ENCODE data around the gene GASK1A.

DNA sequence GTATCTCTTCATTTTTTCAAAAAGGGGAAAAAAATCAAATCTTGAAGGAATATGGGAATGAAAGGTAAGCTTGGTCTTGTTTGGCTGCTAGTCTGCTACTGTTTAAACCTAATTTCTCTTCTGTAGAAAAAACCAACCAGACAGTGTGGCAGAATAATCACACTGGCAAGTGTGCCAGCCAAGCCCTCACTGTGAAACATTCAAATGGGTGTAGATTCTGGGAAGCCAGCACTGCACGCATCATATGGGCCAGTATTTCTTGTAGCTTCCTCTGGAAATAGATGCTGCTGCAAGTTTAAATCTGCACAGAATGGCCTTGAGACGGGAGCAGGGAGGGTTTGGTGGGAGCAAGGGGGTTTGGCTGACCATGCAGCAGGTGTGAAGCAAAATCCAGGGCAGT lies 64.7 kb downstream of the GASK1A start:
- TF ChIP-seq, protein P1, sequence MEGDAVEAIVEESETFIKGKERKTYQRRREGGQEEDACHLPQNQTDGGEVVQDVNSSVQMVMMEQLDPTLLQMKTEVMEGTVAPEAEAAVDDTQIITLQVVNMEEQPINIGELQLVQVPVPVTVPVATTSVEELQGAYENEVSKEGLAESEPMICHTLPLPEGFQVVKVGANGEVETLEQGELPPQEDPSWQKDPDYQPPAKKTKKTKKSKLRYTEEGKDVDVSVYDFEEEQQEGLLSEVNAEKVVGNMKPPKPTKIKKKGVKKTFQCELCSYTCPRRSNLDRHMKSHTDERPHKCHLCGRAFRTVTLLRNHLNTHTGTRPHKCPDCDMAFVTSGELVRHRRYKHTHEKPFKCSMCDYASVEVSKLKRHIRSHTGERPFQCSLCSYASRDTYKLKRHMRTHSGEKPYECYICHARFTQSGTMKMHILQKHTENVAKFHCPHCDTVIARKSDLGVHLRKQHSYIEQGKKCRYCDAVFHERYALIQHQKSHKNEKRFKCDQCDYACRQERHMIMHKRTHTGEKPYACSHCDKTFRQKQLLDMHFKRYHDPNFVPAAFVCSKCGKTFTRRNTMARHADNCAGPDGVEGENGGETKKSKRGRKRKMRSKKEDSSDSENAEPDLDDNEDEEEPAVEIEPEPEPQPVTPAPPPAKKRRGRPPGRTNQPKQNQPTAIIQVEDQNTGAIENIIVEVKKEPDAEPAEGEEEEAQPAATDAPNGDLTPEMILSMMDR (IDR thresholded peaks at IDR 0.05): no peak
- no peak for TF ChIP-seq POLR2A (IDR thresholded peaks at IDR 0.05)
